ENCODE results near the gene DMD.

Gene DMD

GRCh38 chrX:31255310-31256033, 1955.9 kb downstream of the DMD start:
- no peak for DNase-seq

DNA sequence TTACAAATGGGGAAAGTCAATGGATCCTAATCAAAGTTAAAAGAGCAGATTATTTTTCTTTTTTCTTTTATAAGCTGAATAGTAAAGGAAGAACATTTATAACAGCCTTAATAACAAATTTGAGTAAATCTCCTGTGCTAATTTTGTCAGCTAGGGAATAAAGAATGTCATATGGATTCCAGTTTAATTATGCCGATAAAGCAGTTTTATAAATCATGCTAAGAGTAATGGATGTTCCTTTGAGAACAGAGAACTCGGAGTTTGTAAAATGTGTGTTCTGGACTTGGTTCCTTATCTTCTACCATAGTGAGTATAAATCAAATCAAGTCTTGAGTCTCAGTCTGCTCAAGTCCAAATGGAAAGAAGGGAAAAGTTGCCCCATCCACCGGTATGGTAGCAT, 1959.2 kb downstream of the DMD start:
- DNase-seq, result no peak

DNA sequence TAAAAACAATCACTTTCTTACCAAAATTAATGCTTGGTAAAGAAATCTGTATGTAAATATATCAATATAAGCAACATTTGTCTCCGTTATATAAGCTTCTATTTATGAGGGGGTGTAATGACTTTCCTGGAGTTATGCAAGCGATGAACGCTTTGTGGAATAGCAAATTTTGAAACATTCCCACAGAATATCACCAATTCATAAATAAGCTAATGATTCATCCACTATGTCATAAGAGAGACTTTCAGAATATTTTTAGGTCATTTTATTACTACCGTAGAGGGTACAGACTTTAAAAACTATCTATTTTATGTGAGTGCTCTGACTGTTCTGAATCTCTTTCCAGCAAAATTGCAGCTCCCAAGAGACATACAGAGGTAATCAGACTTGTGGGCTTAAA, 1960.0 kb downstream of the DMD start:
- DNase-seq, result no peak

- DNase-seq, result no peak
Observed at GRCh38 chrX:31245714-31246113, 1965.6 kb downstream of the DMD start.

DNA sequence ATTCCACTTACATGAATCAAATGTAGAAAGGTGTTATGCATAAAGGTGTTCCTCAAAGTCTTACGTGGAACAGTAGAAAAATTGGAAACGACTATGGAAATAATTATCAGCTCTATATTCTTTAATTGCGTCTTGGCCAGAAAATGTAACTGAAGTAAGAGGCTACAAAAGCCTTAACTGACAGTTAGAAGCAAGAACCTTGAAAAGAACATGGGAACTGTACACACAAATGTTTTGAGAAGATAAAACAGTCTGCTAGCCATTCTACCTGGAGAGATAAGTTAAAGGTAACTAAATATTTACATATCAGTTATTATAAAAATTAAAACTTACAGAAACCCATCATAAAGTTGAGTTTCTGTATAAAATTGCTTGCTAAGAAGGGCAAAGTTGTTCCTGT, 1967.5 kb downstream of the DMD start:
- no peak for DNase-seq

GRCh38 chrX:31240982-31241381, 1970.4 kb downstream of the DMD start:
- no peak for DNase-seq

GRCh38 chrX:31237189-31237588, 1974.2 kb downstream of the DMD start:
- no peak for DNase-seq

GRCh38 chrX:31236231-31236630, 1975.1 kb downstream of the DMD start:
- DNase-seq, result no peak

DNA sequence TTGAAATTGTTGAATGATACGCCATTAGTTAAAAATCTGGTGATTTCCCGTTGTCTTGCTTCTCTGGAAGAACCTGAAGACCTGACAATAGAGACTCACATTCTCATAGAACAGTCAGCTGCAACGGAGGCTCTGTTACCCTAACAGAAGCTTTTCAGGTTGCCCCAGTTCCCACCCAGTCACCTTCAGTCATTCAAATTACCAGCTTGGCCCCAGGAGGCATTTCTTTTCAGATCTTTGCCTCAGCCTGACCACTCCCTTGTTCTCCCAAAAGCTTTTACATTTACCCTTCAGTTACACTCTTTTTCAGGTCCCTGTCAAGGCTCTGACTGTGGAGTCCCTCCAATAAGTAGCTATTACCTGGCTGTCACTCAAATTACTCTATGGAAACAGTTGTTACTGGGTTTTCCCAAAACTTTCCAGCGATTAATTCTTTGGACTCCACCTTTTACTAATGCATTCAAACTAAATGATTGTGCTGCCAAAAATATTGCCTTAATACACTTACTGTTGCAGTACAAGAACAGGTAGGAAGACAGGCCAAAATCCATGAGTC, 1977.3 kb downstream of the DMD start:
- DNase-seq, result no peak

DNA sequence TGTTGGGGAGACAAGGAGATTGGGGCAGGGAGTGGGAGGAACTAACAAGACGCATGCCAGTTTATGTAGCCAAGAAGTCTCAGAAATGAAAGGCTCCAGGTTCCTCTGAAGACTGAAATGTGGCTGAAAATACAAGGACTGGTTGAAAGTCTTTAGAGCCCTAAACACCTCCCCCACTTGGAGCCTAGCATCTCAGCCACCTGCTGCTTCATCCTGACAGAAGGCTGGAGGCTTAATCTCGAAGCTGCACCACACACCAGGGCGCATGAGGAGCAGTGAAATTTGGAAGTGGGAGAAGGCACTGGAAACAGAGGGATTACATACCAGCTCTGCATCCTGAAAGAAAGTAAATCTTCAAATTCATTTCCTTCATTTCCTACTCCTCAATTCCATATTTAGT, 1978.8 kb downstream of the DMD start:
- no peak for DNase-seq

GRCh38 chrX:31228909-31229308, 1982.4 kb downstream of the DMD start:
- DNase-seq, result no peak

DNA sequence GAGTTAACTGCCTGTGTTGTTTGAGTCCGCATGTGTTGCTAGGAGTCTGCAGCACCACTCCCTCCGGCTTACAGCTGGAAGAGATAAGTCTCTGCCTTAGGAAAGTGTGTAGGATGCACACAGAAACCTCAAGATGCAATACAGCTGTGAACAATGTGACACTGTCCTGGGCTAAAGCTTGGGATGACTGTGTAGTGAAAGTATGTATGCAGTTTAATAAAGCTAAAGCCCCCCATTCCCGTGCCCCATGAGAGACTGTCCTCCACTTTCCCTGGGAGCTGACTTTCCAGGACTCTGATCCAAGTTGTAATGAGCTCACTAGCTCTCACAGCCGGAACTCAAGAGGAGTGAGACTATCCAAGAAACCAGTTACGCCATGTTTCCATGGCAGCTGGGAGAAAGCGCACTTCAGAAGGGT, 1982.9 kb downstream of the DMD start:
- DNase-seq, result no peak

DNA sequence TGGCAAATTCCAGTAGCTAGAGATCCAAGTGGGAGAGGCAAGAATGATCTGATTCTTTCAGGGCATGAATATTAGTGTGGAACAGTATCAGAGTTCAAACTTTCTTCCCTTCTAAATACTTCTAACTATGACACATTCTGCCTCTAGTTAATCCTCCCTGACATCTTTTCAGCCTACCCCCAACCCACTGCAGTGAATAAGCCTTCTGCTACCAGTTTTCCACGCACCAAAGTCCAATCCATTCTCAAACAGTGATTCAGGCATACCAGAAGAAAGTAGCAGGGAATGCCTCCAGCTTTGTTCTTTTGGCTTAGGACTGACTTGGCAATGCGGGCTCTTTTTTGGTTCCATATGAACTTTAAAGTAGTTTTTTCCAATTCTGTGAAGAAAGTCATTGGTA, 1984.1 kb downstream of the DMD start:
- no peak for DNase-seq

DNA sequence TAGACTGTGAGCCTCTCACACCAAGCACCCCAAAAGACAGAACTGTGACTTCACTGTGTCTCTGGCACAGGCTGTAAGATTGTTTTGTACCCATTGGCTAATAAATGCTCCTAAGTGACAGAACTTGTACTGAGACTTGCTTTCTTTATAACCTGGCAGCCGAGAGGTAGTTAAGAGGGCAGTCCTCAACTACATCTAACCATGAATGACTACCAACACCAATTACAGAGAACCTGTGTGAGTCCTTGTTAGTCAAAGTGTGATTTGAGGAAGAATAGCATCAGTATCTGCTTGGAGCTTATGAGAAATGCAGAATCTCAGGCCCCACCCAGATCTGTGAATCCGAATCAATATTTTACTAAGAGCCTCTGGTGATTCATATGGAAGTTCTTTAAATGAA, 1985.5 kb downstream of the DMD start:
- DNase-seq, result no peak

- no peak for DNase-seq
Observed at GRCh38 chrX:31224381-31225012, 1986.9 kb downstream of the DMD start.

- DNase-seq, result no peak
Observed at GRCh38 chrX:31223817-31224216, 1987.5 kb downstream of the DMD start.

DNA sequence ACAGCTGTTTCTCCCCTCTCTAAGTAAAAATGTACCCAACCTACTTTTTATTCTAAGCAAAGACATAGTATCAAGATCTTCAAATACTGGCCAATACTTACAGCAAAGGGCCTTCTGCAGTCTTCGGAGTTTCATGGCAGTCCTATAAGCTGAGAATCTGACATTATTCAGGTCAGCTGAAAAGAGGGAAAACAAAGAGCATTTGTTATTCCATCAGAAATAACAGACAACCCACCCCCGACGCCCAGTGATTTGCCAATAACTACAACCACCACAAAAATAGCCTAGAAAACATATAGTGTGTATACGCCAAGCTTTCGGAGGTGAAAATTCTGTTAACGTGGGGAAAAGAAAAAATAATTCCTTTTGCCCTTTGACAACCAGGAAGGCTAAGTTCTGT, 1988.4 kb downstream of the DMD start:
- DNase-seq, result no peak

- DNase-seq, result no peak
Observed at GRCh38 chrX:31219174-31219573, 1992.2 kb downstream of the DMD start.

GRCh38 chrX:31217084-31217483, 1994.3 kb downstream of the DMD start:
- no peak for DNase-seq

GRCh38 chrX:31215277-31215815, 1996.0 kb downstream of the DMD start:
- no peak for DNase-seq

- DNase-seq, result no peak
Observed at GRCh38 chrX:31213941-31214340, 1997.4 kb downstream of the DMD start.

GRCh38 chrX:31212856-31213748, 1998.2 kb downstream of the DMD start:
- DNase-seq, result no peak

- DNase-seq, result no peak
Observed at GRCh38 chrX:31209005-31209628, 2002.2 kb downstream of the DMD start.
